Measurements from ENCODE around the gene RNPEP. TPM values are rescaled to one million over a fixed set of nuclear protein-coding genes. Genes with fewer than 3 reads are reported as not detected.
A peak's percentile ranks its signal among the peaks of the same experiment; 100 is the strongest.
"Not testable (repeated sequence)": the region's sequence is repeated elsewhere in the genome, so short reads cannot be mapped to it uniquely, and the experiment has no call there.

RNPEP gene
- total RNA-seq, 1 donor from 2014 or later, result 79.3 TPM

GRCh38 chr1:201954263-201955008, 28.0 kb upstream of the RNPEP start:
- Mint-ChIP-seq H3K36me3 (peaks cover 9% of the 10 kb centered on the region), H3K9me3 (no peaks in the 10 kb centered on the region), H3K4me3 (peak overlapping the region; percentile 98), H3K4me1 (peaks cover 16% of the 10 kb centered on the region), H3K27me3 (ENCODE audit: low read depth) (no peaks in the 10 kb centered on the region), H3K27ac (peak overlapping the region; percentile 92)
- TF ChIP-seq CTCF (IDR thresholded peaks at IDR 0.05; ENCODE audit: unreplicated experiment), result no peak
- DNase-seq (ENCODE audit: low spot score in 2 of 2, unreplicated experiment in 2 of 2), result no peak

GRCh38 chr1:201955009-201955728, 27.3 kb upstream of the RNPEP start, which contains the start of gene TIMM17A:
TSS of gene TIMM17A (plus strand) at chr1:201955503. CDS start at chr1:201955527, 24 bp downstream.
- peak; percentile 83 to 90 for DNase-seq (ENCODE audit: low spot score in 2 of 2, unreplicated experiment in 2 of 2)
- Mint-ChIP-seq H3K4me1 (peaks cover 16% of the 10 kb centered on the region), H3K27ac (peak within 1 kb of the TSS; percentile 92), H3K27me3 (ENCODE audit: low read depth) (no peaks in the 10 kb centered on the region), H3K36me3 (peaks cover 9% of the 10 kb centered on the region), H3K4me3 (peak within 1 kb of the TSS; percentile 98), H3K9me3 (no peaks in the 10 kb centered on the region)
- TF ChIP-seq CTCF (IDR thresholded peaks at IDR 0.05; ENCODE audit: unreplicated experiment), result no peak

GRCh38 chr1:201955729-201956143, 26.7 kb upstream of the RNPEP start:
- H3K9me3 Mint-ChIP-seq, result no peaks in the 10 kb centered on the region
- H3K27ac Mint-ChIP-seq, result peak overlapping the region; percentile 92
- no peak for DNase-seq (ENCODE audit: low spot score in 2 of 2, unreplicated experiment in 2 of 2)
- H3K4me3 Mint-ChIP-seq, result peak overlapping the region; percentile 98
- H3K27me3 Mint-ChIP-seq (ENCODE audit: low read depth), result no peaks in the 10 kb centered on the region
- peaks cover 13% of the 10 kb centered on the region for H3K36me3 Mint-ChIP-seq
- H3K4me1 Mint-ChIP-seq, result peaks cover 16% of the 10 kb centered on the region
- no peak for TF ChIP-seq CTCF (IDR thresholded peaks at IDR 0.05; ENCODE audit: unreplicated experiment)

GRCh38 chr1:201958348-201958747, 24.1 kb upstream of the RNPEP start:
- TF ChIP-seq CTCF (IDR thresholded peaks at IDR 0.05; ENCODE audit: unreplicated experiment), result no peak
- H3K27me3 Mint-ChIP-seq (ENCODE audit: low read depth), result no peaks in the 10 kb centered on the region
- H3K4me3 Mint-ChIP-seq, result no peak overlapping the region
- no peak for DNase-seq (ENCODE audit: low spot score in 2 of 2, unreplicated experiment in 2 of 2)
- no peak overlapping the region for H3K27ac Mint-ChIP-seq
- peaks cover 22% of the 10 kb centered on the region for H3K36me3 Mint-ChIP-seq
- peaks cover 16% of the 10 kb centered on the region for H3K4me1 Mint-ChIP-seq
- no peaks in the 10 kb centered on the region for H3K9me3 Mint-ChIP-seq

- H3K27me3 Mint-ChIP-seq (ENCODE audit: low read depth); H3K27ac Mint-ChIP-seq; DNase-seq (ENCODE audit: low spot score in 2 of 2, unreplicated experiment in 2 of 2); H3K4me3 Mint-ChIP-seq; H3K4me1 Mint-ChIP-seq; H3K9me3 Mint-ChIP-seq: not testable (repeated sequence)
- peaks cover 42% of the 10 kb centered on the region for H3K36me3 Mint-ChIP-seq
Measured at GRCh38 chr1:201962382-201962781, 20.1 kb upstream of the RNPEP start.

GRCh38 chr1:201964261-201964660, 18.2 kb upstream of the RNPEP start:
- Mint-ChIP-seq H3K36me3 (peaks cover 41% of the 10 kb centered on the region), H3K9me3 (no peaks in the 10 kb centered on the region), H3K27me3 (ENCODE audit: low read depth) (no peaks in the 10 kb centered on the region), H3K4me1 (peaks cover 5% of the 10 kb centered on the region), H3K4me3 (no peak overlapping the region), H3K27ac (no peak overlapping the region)
- no peak for DNase-seq (ENCODE audit: low spot score in 2 of 2, unreplicated experiment in 2 of 2)
- TF ChIP-seq CTCF (IDR thresholded peaks at IDR 0.05; ENCODE audit: unreplicated experiment), result no peak
